Globus pallidus (tissue), 1 donor: ENCODE data around the gene B3GALNT2.

Experiments
- DNase-seq: peaks from one replicate; pipeline ENCODE4 v3.0.0-alpha.2; 2015; ENCODE audit warnings: low spot score

Gene B3GALNT2

DNA sequence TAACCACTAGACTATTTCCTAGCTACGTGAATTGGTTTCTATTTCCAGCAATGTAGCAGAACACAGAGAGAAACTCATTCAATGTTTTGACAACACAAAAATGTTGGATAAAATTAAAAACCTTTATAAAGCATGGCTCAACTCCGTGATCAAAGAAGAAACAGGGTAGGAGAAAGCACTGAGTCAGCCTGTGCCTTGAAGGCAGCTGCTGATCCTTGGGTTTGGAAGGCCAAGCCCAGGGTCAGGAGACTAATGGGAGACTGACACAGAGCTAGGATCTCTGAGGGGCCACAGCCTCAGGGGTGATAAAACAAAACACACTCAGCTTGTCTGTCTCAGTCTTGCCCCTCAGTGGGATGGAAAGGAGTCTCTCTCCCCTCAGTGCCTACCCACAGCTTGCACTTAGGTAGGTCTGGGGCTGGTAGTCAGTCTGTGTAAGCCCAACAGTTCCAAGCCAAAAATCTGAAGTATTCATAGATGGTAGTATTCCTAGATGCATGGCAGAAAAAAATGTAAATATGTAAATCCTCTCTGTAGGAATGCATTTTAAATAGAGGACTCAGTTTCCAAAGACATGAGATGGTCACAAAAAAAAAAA is 53.3 kb downstream of the B3GALNT2 start:
- DNase-seq = no peak

DNA sequence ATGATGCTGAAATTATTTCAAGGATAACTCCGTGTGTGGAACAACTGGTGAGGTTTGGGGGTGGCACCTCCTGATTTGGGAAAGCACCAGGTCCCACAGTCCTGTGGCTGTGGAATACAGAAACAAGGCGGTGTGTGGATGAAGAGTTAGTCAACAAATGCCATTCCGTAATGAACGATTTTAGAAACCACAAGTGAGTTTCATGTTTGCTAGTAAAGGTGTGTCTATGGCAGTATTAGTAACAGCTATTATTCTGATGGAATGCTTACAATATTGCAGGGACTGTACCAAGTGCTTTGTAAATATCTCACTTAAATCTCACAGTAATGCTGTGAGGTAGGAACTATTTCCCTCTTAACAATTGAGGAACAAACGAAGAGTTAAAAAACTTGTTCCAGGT is 53.8 kb downstream of the B3GALNT2 start:
- DNase-seq = no peak

DNA sequence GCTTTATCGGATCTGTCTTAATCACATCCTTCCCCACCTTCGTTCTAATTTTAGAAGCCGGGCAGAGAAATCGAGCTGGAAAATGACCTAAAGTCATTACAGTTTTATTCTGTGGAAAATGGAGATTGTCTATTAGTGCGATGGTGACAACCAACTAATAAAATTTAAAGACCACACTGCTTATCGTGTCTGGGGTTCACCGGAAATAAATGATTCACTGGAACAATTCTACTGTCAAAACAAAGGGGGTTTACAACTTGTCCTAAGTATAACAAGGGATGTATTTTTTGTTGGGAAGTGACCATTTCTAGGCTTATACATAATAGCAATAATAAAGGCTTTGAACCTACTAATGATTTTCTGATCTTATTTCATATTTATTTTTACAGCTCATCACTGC is 55.6 kb downstream of the B3GALNT2 start:
- no peak for DNase-seq

DNA sequence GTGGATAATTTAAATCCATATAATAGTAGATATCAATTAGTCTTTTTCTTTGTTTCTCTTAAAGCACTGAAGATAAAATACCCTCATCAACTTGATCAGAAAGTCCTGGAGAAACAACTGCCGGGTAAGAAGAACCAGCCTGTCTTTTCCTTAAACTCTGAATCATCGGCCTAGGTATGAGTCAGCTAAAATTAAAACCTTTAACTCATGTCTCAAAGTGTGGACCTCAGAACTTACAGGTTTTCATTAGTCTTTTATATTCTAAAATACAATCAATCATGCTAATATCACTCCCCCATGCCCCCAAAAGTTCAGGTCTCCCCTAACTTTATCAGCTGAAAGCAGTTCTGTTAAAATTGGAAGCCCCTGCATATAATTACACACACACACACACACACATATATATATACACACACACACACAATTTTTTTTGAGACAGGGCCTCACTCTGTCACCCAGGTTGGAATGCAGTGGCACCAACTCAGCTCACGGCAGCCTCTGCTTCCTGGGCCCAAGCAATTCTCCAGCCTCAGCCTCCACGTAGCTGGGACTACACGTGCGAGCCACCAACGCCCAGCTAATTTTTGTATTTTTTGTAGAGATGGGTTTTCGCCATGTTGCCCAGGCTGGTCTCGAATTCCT is 61.3 kb downstream of the B3GALNT2 start:
- no peak for DNase-seq

DNA sequence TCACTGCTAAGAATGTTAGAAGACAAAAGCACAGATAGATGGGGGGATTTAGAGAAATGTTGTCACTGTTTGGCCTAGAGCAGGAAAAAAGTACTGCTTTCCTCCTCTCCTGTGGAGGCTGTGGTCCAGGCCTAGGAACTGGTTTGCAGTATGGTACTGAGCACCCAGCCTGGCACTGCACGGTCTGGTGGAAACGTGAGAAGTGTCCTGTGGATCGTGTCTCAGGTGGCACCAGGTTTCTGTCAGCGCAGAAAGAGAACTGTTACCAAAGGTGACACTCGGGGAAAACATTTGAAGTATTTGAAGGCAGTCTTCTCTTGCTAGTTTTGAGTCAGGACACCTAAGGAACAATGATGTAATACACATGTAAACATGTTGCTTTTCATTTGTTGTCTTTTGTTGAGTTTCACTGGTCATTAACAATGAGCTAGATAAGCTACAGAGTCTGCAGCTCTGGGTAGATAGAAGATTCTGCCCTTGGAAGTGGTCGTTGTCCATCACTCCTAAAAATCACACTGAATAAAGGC is 63.0 kb downstream of the B3GALNT2 start:
- no peak for DNase-seq

DNA sequence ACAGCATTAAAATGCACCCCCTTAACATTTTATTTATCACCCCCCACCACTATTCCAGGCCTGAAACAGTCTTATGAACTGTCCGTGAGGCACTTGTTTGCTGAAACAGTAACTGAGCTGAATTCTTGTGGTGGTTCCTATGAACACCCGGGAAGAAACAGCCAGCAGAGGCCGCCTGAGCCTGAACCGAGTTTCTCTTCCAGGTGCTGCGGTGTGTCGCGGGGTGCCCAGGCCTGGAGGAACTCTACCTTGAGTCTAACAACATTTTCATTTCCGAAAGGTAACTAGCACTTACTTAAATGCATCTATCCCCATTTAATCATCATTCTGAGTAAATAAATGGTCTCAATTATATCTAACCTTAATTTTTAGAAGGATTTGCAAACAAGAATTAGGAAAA is 70.3 kb downstream of the B3GALNT2 start:
- DNase-seq = no peak

DNA sequence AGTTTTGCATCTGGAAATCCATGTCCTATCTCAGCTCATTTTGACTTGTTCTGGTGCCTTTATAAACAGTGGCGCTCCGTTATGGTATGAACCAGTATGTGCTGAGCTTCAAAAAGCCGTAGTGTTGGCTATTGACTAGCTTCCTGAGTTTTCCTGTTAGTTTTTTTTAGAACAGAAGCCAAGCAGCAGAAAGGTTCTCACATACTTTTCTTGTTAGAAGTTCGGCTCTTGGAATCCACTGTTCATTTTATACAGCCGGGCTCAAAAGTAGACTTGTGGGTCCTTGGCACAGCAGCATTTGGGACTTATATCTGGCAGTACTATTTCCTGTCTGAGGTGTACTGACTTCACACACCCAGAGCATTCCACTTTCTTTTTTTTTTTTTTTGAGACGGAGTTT is 73.3 kb downstream of the B3GALNT2 start:
- DNase-seq = no peak

DNA sequence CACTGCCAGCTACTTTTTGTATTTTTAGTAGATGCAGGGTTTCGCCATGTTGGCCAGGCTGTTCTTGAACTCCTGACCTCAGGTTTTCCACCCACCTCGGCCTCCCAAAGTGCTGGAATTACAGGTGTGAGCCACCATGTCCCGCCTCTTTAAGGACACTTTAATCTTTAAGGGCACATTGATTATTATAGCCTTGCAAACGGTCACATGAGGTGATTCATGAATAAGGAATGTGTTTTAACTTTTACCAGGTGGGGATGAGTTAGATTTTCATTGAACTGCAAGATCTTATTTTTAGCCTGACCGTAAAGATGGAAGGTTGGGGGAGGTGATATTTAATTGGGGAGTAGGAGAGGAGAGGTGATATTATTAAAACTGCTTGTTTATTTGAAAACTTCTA is 75.1 kb downstream of the B3GALNT2 start:
- no peak for DNase-seq

DNA sequence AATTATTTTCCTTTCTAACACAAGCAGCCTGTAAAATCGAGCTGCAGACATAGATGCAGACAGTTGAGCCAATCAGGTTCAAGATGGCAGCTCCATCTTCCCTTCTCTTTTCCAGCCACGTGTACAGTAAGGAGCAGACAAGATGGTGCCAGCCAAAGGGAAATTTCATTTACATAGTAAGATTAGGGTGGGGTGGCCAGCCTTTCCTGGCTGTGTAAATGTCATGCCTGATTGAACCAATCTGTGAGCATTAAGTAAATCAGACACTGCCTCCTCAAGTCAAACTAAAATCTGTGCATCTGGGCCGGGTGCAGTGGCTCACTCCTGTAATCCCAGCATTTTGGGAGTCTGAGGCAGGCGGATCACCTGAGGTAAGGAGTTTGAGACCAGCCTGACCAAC is 76.8 kb downstream of the B3GALNT2 start:
- DNase-seq = no peak

DNA sequence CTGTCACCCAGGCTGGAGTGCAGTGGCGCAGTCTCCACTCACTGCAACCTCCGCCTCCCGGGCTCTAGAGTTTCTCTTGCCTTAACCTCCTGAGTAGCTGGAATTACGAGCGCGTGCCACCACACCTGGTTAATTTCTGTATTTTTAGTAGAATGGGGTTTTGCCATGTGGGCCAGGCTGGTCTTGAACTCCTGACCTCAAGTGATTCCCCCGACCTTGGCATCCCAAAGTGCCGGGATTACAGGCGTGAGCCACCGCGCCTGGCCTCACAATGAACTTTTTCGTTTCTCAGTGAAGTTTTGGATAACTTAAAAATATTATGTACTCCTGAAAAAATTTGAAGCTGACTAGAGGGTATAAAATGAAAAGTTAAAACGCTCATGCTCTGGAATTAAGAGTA is 77.6 kb downstream of the B3GALNT2 start:
- DNase-seq = no peak

DNA sequence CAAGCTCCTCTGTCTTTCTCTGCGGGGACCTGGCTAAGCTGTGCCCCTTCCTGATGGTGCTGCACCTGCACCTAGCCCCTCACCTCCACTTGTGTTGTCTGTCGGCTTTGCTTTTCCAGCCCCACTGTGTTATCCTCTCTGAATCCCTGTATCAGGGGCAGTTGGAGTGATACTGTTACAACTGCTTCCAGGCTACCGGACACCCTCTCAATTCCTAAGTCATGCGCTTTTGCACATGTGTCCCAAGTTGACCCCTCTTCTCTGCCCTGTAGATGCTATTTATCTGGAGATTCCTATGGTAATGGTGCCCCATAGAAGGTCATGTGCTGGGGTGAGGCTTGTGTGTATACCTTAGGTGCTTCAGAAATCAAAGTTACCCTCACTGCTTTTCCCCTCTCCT is 78.1 kb downstream of the B3GALNT2 start:
- no peak for DNase-seq

DNA sequence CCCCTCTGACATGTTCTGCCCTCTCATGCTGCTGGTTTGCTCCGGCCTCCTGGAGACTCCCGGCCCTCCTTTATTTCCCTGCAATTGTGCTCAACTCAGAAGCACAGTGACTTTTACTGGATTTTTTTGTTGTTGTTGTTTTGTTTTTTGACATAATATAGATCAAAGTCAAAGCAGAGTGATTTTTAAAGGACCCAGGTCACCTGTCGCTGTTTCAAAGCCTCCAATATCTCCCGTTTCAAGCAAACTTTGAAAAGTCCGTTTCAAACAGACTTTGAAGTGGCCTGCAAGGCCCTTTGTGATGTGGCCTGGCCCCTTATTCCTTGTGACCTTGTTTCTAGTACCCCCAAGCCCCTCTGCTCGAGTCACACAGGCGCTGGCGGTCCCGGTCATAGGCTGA is 78.9 kb downstream of the B3GALNT2 start:
- no peak for DNase-seq

DNA sequence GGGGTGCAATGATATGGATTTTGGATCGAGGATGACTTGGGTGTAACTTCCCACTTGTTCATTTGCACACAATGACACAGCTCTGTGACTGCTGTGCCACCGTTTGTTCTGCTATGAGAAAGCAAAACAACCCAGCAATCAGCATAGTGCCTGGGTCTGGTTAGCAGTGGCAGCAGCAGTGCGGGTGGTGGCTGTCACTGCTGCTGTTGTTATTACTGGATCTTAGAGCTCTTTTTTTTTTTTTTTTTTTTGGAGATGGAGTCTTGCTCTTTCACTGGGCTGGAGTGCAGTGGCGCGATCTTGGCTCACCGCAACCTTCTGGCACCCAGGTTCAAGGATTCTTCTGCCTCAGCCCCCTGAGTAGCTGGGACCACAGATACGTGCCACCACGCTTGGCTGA is 80.2 kb downstream of the B3GALNT2 start:
- peak; percentile 46 for DNase-seq

DNA sequence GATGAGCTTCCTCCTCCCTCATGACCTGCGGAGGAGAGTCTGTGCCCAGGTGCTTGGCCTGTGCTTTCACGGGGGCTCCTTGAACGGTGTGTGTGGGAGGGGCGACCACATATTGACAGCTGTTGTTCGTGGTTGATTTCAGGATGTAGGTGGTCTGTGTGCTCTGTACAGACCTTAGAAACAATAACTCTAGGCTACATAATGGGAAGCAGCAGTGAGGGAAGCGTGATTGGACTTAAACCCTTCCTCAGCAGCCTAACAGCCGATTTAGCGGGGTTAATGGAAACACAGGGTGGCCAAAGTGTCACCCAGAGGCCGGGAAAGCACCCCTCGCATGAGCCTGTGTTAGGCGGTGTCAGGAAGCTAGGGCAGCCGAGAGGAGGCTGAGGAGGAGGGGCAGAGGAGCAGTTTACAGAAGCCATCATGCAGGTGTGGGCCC is 81.0 kb downstream of the B3GALNT2 start:
- DNase-seq = no peak

DNA sequence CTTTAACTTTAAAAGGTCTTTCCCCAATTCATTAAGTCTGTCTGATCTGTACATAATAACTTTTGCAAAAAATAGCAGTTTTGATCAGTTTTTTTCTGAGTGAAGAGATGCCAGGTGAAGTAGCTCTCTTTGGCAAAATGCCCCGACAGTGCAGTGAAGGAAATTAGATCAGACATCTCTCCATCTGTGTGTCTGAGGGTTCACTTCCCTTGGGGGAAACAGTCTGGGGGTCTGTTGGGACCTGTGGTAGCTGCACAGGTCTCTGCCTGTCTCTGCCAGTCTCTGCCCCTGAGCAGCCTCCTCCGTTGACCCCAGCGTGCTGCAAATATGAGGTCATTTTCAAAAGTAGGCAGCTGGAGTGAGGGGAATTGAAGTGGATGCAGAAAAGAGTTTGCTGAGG is 82.5 kb downstream of the B3GALNT2 start:
- DNase-seq = no peak

DNA sequence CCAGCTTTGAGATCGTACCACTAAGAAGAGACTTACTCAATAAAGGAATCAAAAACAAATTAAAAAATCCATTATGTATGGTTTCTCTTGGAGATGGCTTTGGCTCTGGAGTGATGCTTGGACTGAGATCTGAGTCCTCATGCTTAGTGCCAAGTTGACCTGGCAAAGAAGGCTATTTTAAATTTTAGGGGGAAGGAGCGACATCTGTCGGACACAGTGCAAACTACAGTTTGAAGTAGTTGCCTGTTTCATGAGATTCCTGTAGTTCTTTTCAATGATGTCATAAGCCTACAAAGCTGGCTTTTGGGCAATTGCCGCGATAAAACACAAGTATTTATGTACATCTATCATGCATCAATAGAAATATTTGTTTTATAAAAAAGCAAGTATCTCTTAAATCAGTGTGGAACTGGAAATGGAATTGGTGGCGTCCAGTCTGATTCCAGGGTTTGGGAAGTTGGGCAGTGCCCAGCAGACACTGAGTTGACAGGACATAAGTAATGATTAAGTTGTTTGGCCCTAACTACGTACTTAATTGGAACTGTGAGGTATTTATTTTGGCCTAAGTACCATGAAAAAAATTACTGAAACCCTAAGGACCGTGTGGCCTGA is 87.1 kb downstream of the B3GALNT2 start:
- DNase-seq = peak; percentile 79

DNA sequence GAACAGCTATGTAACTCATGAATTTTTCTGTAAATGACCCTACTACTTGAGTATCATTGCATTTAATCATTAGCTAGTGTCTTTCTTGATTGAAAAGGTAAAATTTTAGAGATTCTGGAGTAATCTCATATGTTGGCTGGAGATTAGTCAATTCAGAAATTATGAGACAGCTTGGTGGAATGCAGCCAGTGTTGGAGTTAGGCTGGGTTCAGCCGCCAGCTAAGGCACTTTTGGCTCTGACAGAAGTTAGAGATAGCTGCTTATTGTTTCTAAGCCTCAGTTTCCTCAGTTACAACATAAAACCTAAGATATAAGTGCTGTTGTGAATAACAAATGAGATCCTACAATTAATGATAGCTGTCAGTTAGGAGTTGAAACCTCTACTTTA is 87.6 kb downstream of the B3GALNT2 start:
- no peak for DNase-seq

DNA sequence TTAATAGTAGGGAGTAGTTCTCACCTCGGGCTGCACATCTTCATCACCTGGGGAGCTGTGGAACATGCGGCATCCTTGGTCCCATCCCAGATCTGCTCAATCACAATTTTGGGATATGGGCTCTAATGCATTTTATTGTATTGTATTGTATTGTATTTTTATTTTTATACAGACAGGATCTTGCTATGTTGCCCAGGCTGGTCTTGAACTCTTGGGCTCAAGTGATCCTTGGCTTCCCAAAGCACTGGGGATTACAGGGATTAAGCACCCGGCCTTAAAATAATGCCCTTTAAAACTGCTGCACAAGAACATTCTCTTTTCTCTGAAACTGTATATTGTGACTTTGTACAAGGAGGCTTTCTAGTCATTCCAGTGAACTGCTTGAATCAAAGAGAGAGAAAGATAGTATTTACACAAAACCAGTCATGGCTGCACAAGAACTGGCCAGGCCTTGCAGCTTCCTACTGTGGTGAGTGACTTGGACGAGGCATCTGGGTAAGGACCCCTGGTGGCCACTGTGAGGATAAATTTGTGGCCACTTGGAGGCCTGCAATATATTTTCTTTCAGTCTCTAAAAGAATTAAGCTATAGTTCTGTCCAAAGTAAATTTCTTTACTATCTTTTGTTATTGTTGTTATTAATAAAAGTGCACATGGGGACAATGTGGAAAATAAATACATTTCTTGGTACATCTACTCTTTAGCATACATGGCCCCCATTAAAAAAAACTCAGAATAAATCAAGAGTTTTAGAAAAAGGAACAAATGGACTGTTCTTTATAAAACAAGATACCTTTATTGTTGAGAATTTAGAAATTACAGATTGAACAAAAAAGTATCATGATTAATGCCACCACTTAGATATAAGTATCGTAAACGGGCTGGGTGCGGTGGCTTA is 89.0 kb downstream of the B3GALNT2 start:
- DNase-seq = peak; percentile 76

DNA sequence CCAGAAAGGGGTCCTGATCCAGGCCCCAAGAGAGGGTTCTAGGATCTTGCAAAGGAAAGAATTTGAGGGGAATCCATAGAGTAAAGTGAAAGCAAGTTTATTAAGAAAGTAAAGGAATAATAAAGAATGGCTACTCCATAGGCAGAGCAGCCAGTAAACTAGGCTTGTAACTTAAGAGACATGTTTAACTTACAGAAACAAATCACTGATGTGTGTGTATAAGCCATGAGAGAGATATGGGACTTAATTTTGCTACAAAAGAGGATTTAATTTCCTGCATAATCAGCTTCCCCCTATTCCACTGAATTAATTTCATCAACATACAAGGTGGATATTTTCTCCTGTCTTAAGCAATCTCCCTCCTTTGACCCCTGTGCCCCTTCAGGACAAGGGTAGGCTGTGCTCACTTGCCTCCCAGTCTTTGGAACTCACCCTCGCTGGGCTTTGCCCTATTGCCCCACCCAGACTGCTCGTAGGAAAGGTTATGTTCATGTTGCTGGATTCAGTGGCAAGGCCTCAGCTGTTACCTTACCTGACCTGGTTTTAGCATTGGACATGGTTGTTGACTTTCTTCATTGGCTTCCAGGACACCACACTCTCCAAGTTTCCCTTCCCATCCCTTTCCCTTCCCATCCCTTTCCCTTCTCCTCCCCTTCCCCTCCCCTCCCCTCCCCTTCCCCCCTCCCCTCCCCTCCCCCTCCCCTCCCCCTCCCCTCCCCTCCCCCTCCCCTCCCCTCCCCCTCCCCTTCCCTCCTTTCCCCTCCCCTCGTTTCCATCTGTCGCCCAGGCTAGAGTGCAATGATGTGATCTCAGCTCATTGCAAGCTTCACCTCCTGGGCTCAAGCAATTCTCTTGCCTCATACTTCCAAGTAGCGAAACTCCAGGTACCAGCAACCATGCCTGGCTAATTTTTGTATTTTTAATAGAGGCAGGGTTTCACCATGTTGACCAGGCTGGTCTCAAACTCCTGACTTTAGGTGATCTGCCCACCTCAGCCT is 92.5 kb downstream of the B3GALNT2 start:
- DNase-seq = no peak

DNA sequence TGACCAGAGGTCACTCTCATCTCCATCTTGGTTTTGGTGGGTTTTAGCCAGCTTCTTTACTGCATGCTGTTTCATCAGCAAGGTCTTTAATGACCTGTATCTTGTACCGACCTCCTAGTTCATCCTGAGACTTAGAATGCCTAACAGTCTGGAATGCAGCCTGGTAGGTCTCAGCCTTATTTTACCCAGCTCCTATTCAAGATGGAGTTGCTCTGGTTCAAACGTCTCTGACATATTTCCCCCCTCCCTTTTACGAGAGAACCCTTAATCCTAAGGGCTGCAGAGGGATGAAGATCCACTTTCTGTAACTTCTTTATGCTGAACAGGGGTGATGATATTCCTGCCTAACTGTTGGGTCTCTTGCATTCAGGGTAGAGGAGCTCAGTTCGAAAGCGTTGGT is 93.8 kb downstream of the B3GALNT2 start:
- DNase-seq = no peak
